Measurements from ENCODE around the gene WNT7B.

Gene WNT7B

GRCh38 chr22:45927059-45927458, 49.9 kb downstream of the WNT7B start:
- no peak for DNase-seq (ENCODE audit: low read depth)

- no peak for DNase-seq (ENCODE audit: low read depth)
Measured at GRCh38 chr22:45926433-45926832, 50.5 kb downstream of the WNT7B start.

GRCh38 chr22:45925811-45926351, 51.1 kb downstream of the WNT7B start:
- no peak for DNase-seq (ENCODE audit: low read depth)

GRCh38 chr22:45923835-45924234, 53.1 kb downstream of the WNT7B start:
- DNase-seq (ENCODE audit: low read depth): no peak

- no peak for DNase-seq (ENCODE audit: low read depth)
Measured at GRCh38 chr22:45923212-45923611, 53.8 kb downstream of the WNT7B start.

- no peak for DNase-seq (ENCODE audit: low read depth)
Measured at GRCh38 chr22:45922661-45923060, 54.3 kb downstream of the WNT7B start.

GRCh38 chr22:45922256-45922655, 54.7 kb downstream of the WNT7B start:
- no peak for DNase-seq (ENCODE audit: low read depth)

- DNase-seq (ENCODE audit: low read depth): no peak
Measured at GRCh38 chr22:45919504-45920286, 57.3 kb downstream of the WNT7B start.

GRCh38 chr22:45918459-45919370, 58.2 kb downstream of the WNT7B start:
- no peak for DNase-seq (ENCODE audit: low read depth)

- DNase-seq (ENCODE audit: low read depth): no peak
Measured at GRCh38 chr22:45917700-45918458, 59.1 kb downstream of the WNT7B start.

GRCh38 chr22:45917146-45917545, 59.8 kb downstream of the WNT7B start:
- no peak for DNase-seq (ENCODE audit: low read depth)

GRCh38 chr22:45916515-45916914, 60.4 kb downstream of the WNT7B start:
- DNase-seq (ENCODE audit: low read depth): no peak

- DNase-seq (ENCODE audit: low read depth): no peak
Measured at GRCh38 chr22:45915841-45916240, 61.1 kb downstream of the WNT7B start.

- no peak for DNase-seq (ENCODE audit: low read depth)
Measured at GRCh38 chr22:45915151-45915550, 61.8 kb downstream of the WNT7B start.

GRCh38 chr22:45914309-45914708, 62.7 kb downstream of the WNT7B start:
- DNase-seq (ENCODE audit: low read depth): no peak

GRCh38 chr22:45912910-45913309, 64.1 kb downstream of the WNT7B start:
- DNase-seq (ENCODE audit: low read depth): no peak

- no peak for DNase-seq (ENCODE audit: low read depth)
Measured at GRCh38 chr22:45911601-45912271, 65.2 kb downstream of the WNT7B start.

GRCh38 chr22:45910928-45911467, 66.0 kb downstream of the WNT7B start:
- no peak for DNase-seq (ENCODE audit: low read depth)

- DNase-seq (ENCODE audit: low read depth): no peak
Measured at GRCh38 chr22:45908961-45909360, 68.0 kb downstream of the WNT7B start.

- no peak for DNase-seq (ENCODE audit: low read depth)
Measured at GRCh38 chr22:45907996-45908395, 69.0 kb downstream of the WNT7B start.

- DNase-seq (ENCODE audit: low read depth): no peak
Measured at GRCh38 chr22:45907378-45907777, 69.6 kb downstream of the WNT7B start.
